OCI-LY7 (cell line): ENCODE data around the gene CCL21. TPM values are rescaled to one million over a fixed set of nuclear protein-coding genes. Genes with fewer than 3 reads are reported as not detected.

Source experiments
- BruUV-seq: library from RNA; stranded (reverse); fragments of 400-500 nt; replicated peaks from 2 replicates; lab custom pipeline; 2021; lab: Mats Ljungman, UMichigan
- CTCF ChIA-PET: fragments of 300-600 bp; sonication (Branson Sonifier 250); formaldehyde crosslinking; loops from one replicate; lab custom pipeline; 2022; ENCODE audit warnings: antibody characterized with exemption; ENCODE audit not compliant: unreplicated experiment; lab: Charles Lee
- POLR2A ChIA-PET: fragments of 300-600 bp; sonication (Branson Sonifier 250); formaldehyde crosslinking; loops from one replicate; lab custom pipeline; 2022; ENCODE audit warnings: antibody characterized with exemption; lab: Charles Lee
- DNase-seq: peaks from one replicate; pipeline ENCODE4 v3.0.0-alpha.2; 2015; ENCODE audit warnings: low spot score
- H2AFZ ChIP-seq: fragments of 200-600 bp; sonication (generic), shearing (Covaris generic); 2 replicates; pipeline ENCODE4 v1.6.1; 2014; ENCODE audit warnings: mild to moderate bottlenecking, antibody characterized with exemption, low read length, moderate library complexity
- H3K27ac ChIP-seq: fragments of 200-600 bp; sonication (generic); 2 replicates; pipeline ENCODE4 v1.5.1; 2014; ENCODE audit warnings: mixed run types, low read depth, mild to moderate bottlenecking, moderate library complexity, low read length, inconsistent platforms; ENCODE audit not compliant: poor library complexity, severe bottlenecking
- H3K36me3 ChIP-seq: fragments of 200-600 bp; sonication (generic); 2 replicates; pipeline ENCODE4 v1.6.1; 2014; ENCODE audit warnings: mild to moderate bottlenecking, antibody characterized with exemption, low read length, moderate library complexity, mixed read lengths; ENCODE audit not compliant: insufficient read depth
- H3K4me1 ChIP-seq: fragments of 200-600 bp; sonication (generic); 2 replicates; pipeline ENCODE4 v1.5.1; 2014; ENCODE audit warnings: mild to moderate bottlenecking, low read length; ENCODE audit not compliant: insufficient read depth, poor library complexity, severe bottlenecking
- H3K4me2 ChIP-seq: fragments of 200-600 bp; sonication (generic); 2 replicates; pipeline ENCODE4 v1.6.1; 2014; ENCODE audit warnings: mild to moderate bottlenecking, low read length
- H3K4me3 ChIP-seq: fragments of 200-600 bp; sonication (generic); 2 replicates; pipeline ENCODE4 v1.5.1; 2014; ENCODE audit warnings: mild to moderate bottlenecking, low read depth, low read length; ENCODE audit not compliant: poor library complexity, severe bottlenecking
- H3K79me2 ChIP-seq: fragments of 200-600 bp; sonication (generic); 2 replicates; pipeline ENCODE4 v1.6.1; 2016; ENCODE audit warnings: low read depth, mild to moderate bottlenecking, low read length, moderate library complexity, mixed read lengths; ENCODE audit not compliant: insufficient read depth
- H3K9me2 ChIP-seq: fragments of 200-600 bp; sonication (generic); 2 replicates; pipeline ENCODE4 v1.6.1; 2016; ENCODE audit warnings: mild to moderate bottlenecking, low read length, mixed read lengths; ENCODE audit not compliant: insufficient read depth
- H3K9me3 ChIP-seq: fragments of 200-600 bp; sonication (generic); 2 replicates; pipeline ENCODE4 v1.6.1; 2014; ENCODE audit warnings: mild to moderate bottlenecking, mixed run types, low read length, mixed read lengths
- H4K20me1 ChIP-seq: fragments of 200-600 bp; sonication (generic); 2 replicates; pipeline ENCODE4 v1.6.1; 2014; ENCODE audit warnings: mild to moderate bottlenecking, antibody characterized with exemption, low read length, moderate library complexity, mixed read lengths; ENCODE audit not compliant: insufficient read depth
- CTCF ChIP-seq: fragments of 200-600 bp; sonication (generic); conservative IDR thresholded peaks from 2 replicates; pipeline ENCODE4 v1.5.1; 2014; ENCODE audit warnings: mild to moderate bottlenecking, antibody characterized with exemption, low read length, moderate library complexity, mixed read lengths
- EZH2phosphoT487 ChIP-seq: fragments of 200-600 bp; sonication (generic); IDR thresholded peaks from 2 replicates; pipeline ENCODE4 v1.6.1; 2018; ENCODE audit warnings: low read depth, borderline replicate concordance, mild to moderate bottlenecking, mixed run types, antibody characterized with exemption, low read length, moderate library complexity, mixed read lengths
- intact Hi-C: fragments of 100-400 bp; cut with micrococcal nuclease; formaldehyde crosslinking; loops from one replicate; pipeline ENCODE4 v1.10.0; 2022; ENCODE audit not compliant: unreplicated experiment
- total RNA-seq, 2 experiments: library from RNA; depleted of rRNA in 1 of 2; stranded (reverse); fragments of >200 nt in 1 of 2; shearing (Covaris generic) in 1 of 2; gene quantifications; 2 replicates each; pipeline ENCODE4 v1.2.3, GENCODE V29; 2014 to 2022

Gene CCL21
- total RNA-seq, 2 experiments from 2014 or later, result not detected

- ChIA-PET CTCF (interaction anchor here (0.6 kb wide), 1 partner anchor 8 kb away, joined by 3 read pairs; no protein-coding TSS in a partner anchor), POLR2A (interaction anchor here (0.6 to 0.7 kb wide), 2 partner anchors 75 to 417 kb away, joined by 3 read pairs; partner anchors contain the start of gene DCTN3)
- no peak for DNase-seq
- Histone ChIP-seq H3K4me1 (no peaks in the 10 kb centered on the region), H3K27ac (no peak overlapping the region), H3K79me2 (no peaks in the 10 kb centered on the region), H3K9me2 (no peaks in the 10 kb centered on the region), H3K9me3 (no peaks in the 10 kb centered on the region), H3K4me3 (no peak overlapping the region), H4K20me1 (no peaks in the 10 kb centered on the region), H2AFZ (no peak overlapping the region), H3K36me3 (no peaks in the 10 kb centered on the region), H3K4me2 (no peak overlapping the region)
- no peak for TF ChIP-seq CTCF
- no TSS peak for BruUV-seq
- intact Hi-C loops, result no loop called here
These were observed 15.1 kb downstream of the CCL21 start for GRCh38 chr9:34694811-34695210.

GRCh38 chr9:34693560-34693959, 16.4 kb downstream of the CCL21 start:
- H3K4me1 ChIP-seq, result no peaks in the 10 kb centered on the region
- intact Hi-C loops, result no loop called here
- no peak overlapping the region for H3K27ac ChIP-seq
- H3K4me2 ChIP-seq, result no peak overlapping the region
- BruUV-seq, result no TSS peak
- H3K9me3 ChIP-seq, result no peaks in the 10 kb centered on the region
- no peak overlapping the region for H2AFZ ChIP-seq
- H3K4me3 ChIP-seq, result no peak overlapping the region
- POLR2A ChIA-PET, result interaction anchor here (0.7 kb wide), 1 partner anchor 255 kb away, joined by 5 read pairs; no protein-coding TSS in a partner anchor
- no peaks in the 10 kb centered on the region for H4K20me1 ChIP-seq
- no peak for DNase-seq
- TF ChIP-seq CTCF (no peak), EZH2phosphoT487 (no peak)
- no peaks in the 10 kb centered on the region for H3K79me2 ChIP-seq
- no peaks in the 10 kb centered on the region for H3K36me3 ChIP-seq
- no peaks in the 10 kb centered on the region for H3K9me2 ChIP-seq
- CTCF ChIA-PET, result no interaction called here

GRCh38 chr9:34691936-34692315, 18.0 kb downstream of the CCL21 start:
- Histone ChIP-seq H3K9me3 (no peaks in the 10 kb centered on the region), H3K36me3 (no peaks in the 10 kb centered on the region), H2AFZ (no peak overlapping the region), H3K27ac (no peak overlapping the region), H3K4me1 (no peaks in the 10 kb centered on the region), H3K9me2 (no peaks in the 10 kb centered on the region), H3K4me3 (no peak overlapping the region), H3K79me2 (no peaks in the 10 kb centered on the region), H4K20me1 (no peaks in the 10 kb centered on the region), H3K4me2 (no peak overlapping the region)
- DNase-seq, result no peak
- TF ChIP-seq EZH2phosphoT487 (no peak), CTCF (no peak)
- ChIA-PET POLR2A (interaction anchor here (1.0 kb wide), 1 partner anchor 9 kb away, joined by 3 read pairs; no protein-coding TSS in a partner anchor), CTCF (interaction anchor here (0.6 kb wide), 1 partner anchor 29 kb away, joined by 4 read pairs; no protein-coding TSS in a partner anchor)
- BruUV-seq, result no TSS peak
- intact Hi-C loops, result no loop called here
